Amygdala (tissue), 56 donors: ENCODE results near the gene GSE1.
A peak's percentile ranks its signal among the peaks of the same experiment; 100 is the strongest.
"Not testable (repeated sequence)": the region's sequence is repeated elsewhere in the genome, so short reads cannot be mapped to it uniquely, and the experiment has no call there.

Experiments
- DNase-seq, 56 donors: peaks; one replicate each; lab custom pipeline; 2025; lab: John Stamatoyannopoulos, UW

GSE1 gene

GRCh38 chr16:85588562-85589503 is 24.3 kb upstream of the GSE1 start:
- DNase-seq: no peak

GRCh38 chr16:85589688-85590505 is 23.2 kb upstream of the GSE1 start:
- DNase-seq: no peak

- no peak for DNase-seq
These were observed 22.7 kb upstream of the GSE1 start for GRCh38 chr16:85590506-85590832.

- DNase-seq: no peak
These were observed 21.7 kb upstream of the GSE1 start for GRCh38 chr16:85591381-85591780.

GRCh38 chr16:85592277-85592676 is 20.8 kb upstream of the GSE1 start:
- not testable (repeated sequence) for DNase-seq

- DNase-seq: no peak
These were observed 20.2 kb upstream of the GSE1 start for GRCh38 chr16:85592700-85593493.

- peak in 15 of 56 donors; percentile 16 to 54 (median 31) for DNase-seq
These were observed 19.5 kb upstream of the GSE1 start for GRCh38 chr16:85593494-85594221.

GRCh38 chr16:85594273-85594977 is 18.7 kb upstream of the GSE1 start:
- peak in 3 of 56 donors; percentile 7 to 47 (median 11) for DNase-seq

- DNase-seq: no peak
These were observed 18.0 kb upstream of the GSE1 start for GRCh38 chr16:85594978-85595661.

GRCh38 chr16:85595812-85596502 is 17.2 kb upstream of the GSE1 start:
- DNase-seq: peak in 1 of 56 donors; percentile 8

GRCh38 chr16:85598141-85598540 is 15.0 kb upstream of the GSE1 start:
- DNase-seq: no peak

- no peak for DNase-seq
These were observed 13.0 kb upstream of the GSE1 start for GRCh38 chr16:85600078-85600477.

- DNase-seq: no peak
These were observed 12.4 kb upstream of the GSE1 start for GRCh38 chr16:85600530-85601271.

- no peak for DNase-seq
These were observed 11.9 kb upstream of the GSE1 start for GRCh38 chr16:85601272-85601639.

- DNase-seq: peak in 10 of 56 donors; percentile 19 to 42 (median 32)
These were observed 11.3 kb upstream of the GSE1 start for GRCh38 chr16:85601730-85602401.

GRCh38 chr16:85602402-85603202 is 10.5 kb upstream of the GSE1 start:
- DNase-seq: no peak
